Fibroblast of lung (primary cell): ENCODE measurements around the gene MDN1.

Source experiments
- EZH2 ChIP-seq: IDR thresholded peaks from 2 replicates; pipeline ENCODE4 v1.5.1; 2012; ENCODE audit warnings: low read length, control low read depth, mild to moderate bottlenecking; ENCODE audit errors: missing control alignments
- TF ChIP-seq, protein P1 (sequence below), 2 donors: IDR thresholded peaks in 1 of 2; conservative IDR thresholded peaks in 1 of 2; 1 replicate in 1 of 2; 2 replicates in 1 of 2; pipeline ENCODE4 v1.5.1; 2011 to 2012; ENCODE audit warnings: low read length in 2 of 2, control low read depth in 1 of 2, inconsistent platforms in 1 of 2, low read depth in 1 of 2, mild to moderate bottlenecking in 1 of 2

DNA sequence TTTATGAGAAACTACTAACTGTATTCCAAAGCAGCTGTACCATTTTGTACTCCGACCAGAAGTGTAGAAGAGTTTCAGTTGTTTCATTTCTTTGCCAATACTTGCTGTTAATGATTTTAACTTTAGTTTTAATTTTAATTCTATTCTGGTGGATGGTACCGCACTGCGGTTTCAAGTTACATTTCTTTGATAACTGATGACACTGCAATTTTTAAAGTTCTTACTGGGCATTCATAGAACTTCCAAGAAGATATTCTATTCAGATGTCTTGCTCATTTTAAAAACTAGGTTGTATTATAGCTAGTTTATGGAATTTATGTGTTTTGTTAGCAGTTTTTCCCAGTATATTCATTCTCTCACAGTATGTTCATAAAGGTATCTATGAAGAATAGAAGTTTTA lies 117.2 kb downstream of the MDN1 start:
- TF ChIP-seq, protein P1, sequence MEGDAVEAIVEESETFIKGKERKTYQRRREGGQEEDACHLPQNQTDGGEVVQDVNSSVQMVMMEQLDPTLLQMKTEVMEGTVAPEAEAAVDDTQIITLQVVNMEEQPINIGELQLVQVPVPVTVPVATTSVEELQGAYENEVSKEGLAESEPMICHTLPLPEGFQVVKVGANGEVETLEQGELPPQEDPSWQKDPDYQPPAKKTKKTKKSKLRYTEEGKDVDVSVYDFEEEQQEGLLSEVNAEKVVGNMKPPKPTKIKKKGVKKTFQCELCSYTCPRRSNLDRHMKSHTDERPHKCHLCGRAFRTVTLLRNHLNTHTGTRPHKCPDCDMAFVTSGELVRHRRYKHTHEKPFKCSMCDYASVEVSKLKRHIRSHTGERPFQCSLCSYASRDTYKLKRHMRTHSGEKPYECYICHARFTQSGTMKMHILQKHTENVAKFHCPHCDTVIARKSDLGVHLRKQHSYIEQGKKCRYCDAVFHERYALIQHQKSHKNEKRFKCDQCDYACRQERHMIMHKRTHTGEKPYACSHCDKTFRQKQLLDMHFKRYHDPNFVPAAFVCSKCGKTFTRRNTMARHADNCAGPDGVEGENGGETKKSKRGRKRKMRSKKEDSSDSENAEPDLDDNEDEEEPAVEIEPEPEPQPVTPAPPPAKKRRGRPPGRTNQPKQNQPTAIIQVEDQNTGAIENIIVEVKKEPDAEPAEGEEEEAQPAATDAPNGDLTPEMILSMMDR (conservative IDR thresholded peaks at IDR 0.05 in 1 of 2, IDR thresholded peaks at IDR 0.05 in 1 of 2; ENCODE audit: low read depth in 1 of 2, low read length in 2 of 2) = no peak
- no peak for TF ChIP-seq EZH2
